Lower lobe of right lung (tissue), 2 donors: ENCODE measurements around the gene LAMA2. TPM values are rescaled to one million over a fixed set of nuclear protein-coding genes. Genes with fewer than 3 reads are reported as not detected.

Experiments
- ATAC-seq, 2 donors: fragments of 200-7000 bp; cut with Tn5 transposase; one replicate each; pipeline ENCODE4 v1.9.1; 2020 to 2022; ENCODE audit warnings: mild to moderate bottlenecking in 2 of 2, moderate library complexity in 2 of 2
- DNase-seq: peaks from one replicate; pipeline ENCODE4 v3.0.0-alpha.2; 2020
- H3K27ac ChIP-seq: fragments of 200-600 bp; one replicate; pipeline ENCODE4 v1.8.0; 2022
- H3K27me3 ChIP-seq: fragments of 200-600 bp; one replicate; pipeline ENCODE4 v1.8.0; 2022; ENCODE audit warnings: low read depth
- H3K36me3 ChIP-seq: fragments of 200-600 bp; one replicate; pipeline ENCODE4 v1.8.0; 2022; ENCODE audit warnings: mild to moderate bottlenecking
- H3K4me1 ChIP-seq: fragments of 200-600 bp; one replicate; pipeline ENCODE4 v1.8.0; 2022
- H3K4me3 ChIP-seq: fragments of 200-600 bp; one replicate; pipeline ENCODE4 v1.8.0; 2022; ENCODE audit warnings: mild to moderate bottlenecking
- H3K9me3 ChIP-seq: fragments of 200-600 bp; one replicate; pipeline ENCODE4 v1.8.0; 2022
- intact Hi-C: fragments of 100-400 bp; cut with DNase I; formaldehyde crosslinking; loops from one replicate; pipeline ENCODE4 v1.11.0; 2022
- total RNA-seq: library from RNA; stranded (reverse); fragmentation: NEBNext Ultra II Directional; extraction: Animal tissue kit (Norgen Biotek cat#: 25700); gene quantifications from one replicate; pipeline ENCODE4 v1.2.1, GENCODE V29; 2021
- TF ChIP-seq, protein P1 (sequence below): fragments of 200-600 bp; IDR thresholded peaks from one replicate; pipeline ENCODE4 v1.8.0; 2022; ENCODE audit warnings: antibody characterized with exemption, mild to moderate bottlenecking
- donor health status: DM: no; HTN: yes; CAD: no; lungs with severe emphysema.

The LAMA2 gene
- total RNA-seq, 1 donor from 2014 or later, result 49.6 TPM

DNA sequence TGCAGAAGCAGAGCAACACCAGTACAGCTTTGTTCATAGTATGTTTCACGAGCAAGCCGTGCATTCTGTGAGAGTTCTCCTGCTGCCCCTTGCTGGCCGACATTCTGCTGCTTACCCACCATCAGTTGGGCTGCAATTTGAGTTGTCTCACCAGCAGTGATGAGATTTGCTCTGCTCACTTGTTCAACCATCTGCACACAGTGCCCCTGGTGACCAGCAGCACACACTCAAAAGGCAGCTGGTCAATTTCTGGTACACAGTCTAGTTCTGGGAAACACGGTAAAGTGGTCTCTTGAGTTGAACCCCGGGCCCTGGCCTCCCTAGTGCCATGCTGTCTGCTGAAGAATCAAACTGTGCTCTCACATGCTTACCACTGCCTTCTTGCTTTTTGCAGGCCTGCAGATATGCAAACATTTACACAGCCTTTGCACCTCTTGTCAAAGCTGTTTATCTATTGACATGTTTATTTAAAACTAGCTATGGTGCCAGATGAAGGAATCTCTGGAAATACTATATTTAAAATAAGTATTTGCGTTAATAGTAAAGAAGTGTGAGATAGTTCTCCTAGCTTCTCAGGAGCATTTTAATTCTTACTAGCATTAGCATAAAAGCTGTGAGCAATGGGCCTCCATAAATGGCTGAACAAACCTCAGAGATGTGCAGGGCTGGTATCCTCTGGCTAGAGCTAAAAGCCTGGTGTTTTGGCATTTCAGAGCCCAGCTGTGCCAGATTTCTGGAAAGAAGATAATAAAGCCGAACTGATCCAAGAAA, 592.7 kb downstream of the LAMA2 start:
- no peaks in the 10 kb centered on the region for H3K4me1 ChIP-seq
- H3K27me3 ChIP-seq, result no peaks in the 10 kb centered on the region
- no peaks in the 10 kb centered on the region for H3K9me3 ChIP-seq
- TF ChIP-seq, protein P1, sequence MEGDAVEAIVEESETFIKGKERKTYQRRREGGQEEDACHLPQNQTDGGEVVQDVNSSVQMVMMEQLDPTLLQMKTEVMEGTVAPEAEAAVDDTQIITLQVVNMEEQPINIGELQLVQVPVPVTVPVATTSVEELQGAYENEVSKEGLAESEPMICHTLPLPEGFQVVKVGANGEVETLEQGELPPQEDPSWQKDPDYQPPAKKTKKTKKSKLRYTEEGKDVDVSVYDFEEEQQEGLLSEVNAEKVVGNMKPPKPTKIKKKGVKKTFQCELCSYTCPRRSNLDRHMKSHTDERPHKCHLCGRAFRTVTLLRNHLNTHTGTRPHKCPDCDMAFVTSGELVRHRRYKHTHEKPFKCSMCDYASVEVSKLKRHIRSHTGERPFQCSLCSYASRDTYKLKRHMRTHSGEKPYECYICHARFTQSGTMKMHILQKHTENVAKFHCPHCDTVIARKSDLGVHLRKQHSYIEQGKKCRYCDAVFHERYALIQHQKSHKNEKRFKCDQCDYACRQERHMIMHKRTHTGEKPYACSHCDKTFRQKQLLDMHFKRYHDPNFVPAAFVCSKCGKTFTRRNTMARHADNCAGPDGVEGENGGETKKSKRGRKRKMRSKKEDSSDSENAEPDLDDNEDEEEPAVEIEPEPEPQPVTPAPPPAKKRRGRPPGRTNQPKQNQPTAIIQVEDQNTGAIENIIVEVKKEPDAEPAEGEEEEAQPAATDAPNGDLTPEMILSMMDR, result no peak
- H3K4me3 ChIP-seq, result no peak overlapping the region
- ATAC-seq, result no peak
- DNase-seq, result no peak
- no peaks in the 10 kb centered on the region for H3K36me3 ChIP-seq
- intact Hi-C loops, result no loop called here
- H3K27ac ChIP-seq, result no peak overlapping the region

DNA sequence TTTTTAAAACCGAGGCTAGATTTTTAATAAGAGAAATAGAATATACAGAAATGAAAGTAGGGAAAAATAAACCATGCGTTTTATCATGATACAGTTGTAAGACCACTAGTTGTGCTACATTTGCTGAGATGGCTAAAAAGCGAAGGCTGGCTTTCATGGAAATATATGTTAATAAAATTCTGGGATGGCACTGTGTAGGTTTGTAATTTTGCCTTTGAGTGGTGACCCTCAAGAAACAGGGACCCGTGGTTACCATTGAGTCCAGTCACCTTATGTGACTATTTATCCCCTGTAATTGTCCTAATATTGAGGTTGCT, 593.3 kb downstream of the LAMA2 start:
- Histone ChIP-seq H3K4me3 (no peak overlapping the region), H3K9me3 (no peaks in the 10 kb centered on the region), H3K36me3 (peaks cover 3% of the 10 kb centered on the region), H3K27ac (no peak overlapping the region), H3K4me1 (no peaks in the 10 kb centered on the region), H3K27me3 (no peaks in the 10 kb centered on the region)
- TF ChIP-seq, protein P1, result no peak
- intact Hi-C loops, result no loop called here
- no peak for DNase-seq
- ATAC-seq, result no peak

DNA sequence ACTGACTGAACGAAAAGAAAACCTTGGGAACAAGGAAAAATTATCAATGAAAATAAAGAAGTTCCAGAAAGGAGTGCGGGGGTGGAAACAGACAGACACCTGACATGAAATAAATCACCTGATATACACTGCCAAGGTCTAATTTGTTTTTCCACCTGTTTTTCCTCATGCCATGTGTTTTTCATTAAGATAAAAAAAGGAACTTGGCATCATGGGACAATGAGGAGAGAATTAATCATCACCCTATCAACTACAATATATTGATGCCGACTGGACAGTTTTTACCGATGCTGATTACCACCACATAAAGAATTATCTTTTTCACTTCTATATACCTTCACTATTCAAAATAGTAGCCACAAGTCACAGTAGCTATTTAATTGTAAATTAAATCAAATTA, 593.9 kb downstream of the LAMA2 start:
- intact Hi-C loops, result no loop called here
- no peak overlapping the region for H3K27ac ChIP-seq
- ATAC-seq, result no peak

DNA sequence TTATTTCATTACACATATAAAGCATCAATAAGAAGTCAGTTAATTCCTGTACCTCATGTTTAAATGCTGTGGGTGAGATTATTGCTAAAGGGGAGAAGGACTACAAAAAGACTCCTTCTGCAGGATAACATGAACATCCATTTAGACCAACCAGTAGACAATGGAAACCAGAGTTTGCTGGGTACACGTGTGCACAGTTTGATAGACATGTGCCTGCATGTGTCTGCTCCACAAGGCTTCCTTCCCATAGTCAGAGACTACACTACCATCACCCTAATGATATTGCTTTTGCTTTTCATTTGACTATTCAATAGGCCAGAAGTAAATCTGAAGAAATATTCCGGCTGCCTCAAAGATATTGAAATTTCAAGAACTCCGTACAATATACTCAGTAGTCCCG, 595.4 kb downstream of the LAMA2 start:
- Histone ChIP-seq H3K4me1 (no peaks in the 10 kb centered on the region), H3K9me3 (no peaks in the 10 kb centered on the region), H3K27ac (no peak overlapping the region), H3K36me3 (peaks cover 16% of the 10 kb centered on the region), H3K4me3 (no peak overlapping the region), H3K27me3 (no peaks in the 10 kb centered on the region)
- ATAC-seq (no peak), DNase-seq (no peak)
- TF ChIP-seq, protein P1, result no peak
- intact Hi-C loops, result no loop called here

More for the DNA sequence above, 593.9 kb downstream of the LAMA2 start:
- no peaks in the 10 kb centered on the region for H3K27me3 ChIP-seq
- no peak for DNase-seq
- TF ChIP-seq, protein P1, result no peak
- H3K9me3 ChIP-seq, result no peaks in the 10 kb centered on the region
- no peaks in the 10 kb centered on the region for H3K4me1 ChIP-seq
- H3K4me3 ChIP-seq, result no peak overlapping the region
- H3K36me3 ChIP-seq, result peaks cover 9% of the 10 kb centered on the region

DNA sequence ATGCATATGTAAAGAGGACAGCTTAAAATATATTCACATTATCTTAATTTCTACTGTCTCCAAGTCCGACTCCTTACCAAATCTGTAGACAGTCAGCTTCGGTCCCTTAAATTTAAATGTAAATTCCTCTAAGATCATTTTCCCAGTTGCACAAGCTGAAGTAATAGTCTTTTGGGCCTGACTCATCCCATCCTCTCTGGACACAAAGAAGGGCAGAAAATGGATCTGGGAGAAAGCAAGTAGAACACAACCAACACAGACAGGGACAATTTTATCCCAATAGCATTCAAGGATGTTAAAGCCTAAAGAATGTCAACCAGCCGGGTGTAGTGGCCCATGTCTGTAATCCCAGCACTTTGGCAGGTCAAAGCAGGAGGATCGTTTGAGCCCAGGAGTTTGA, 598.8 kb downstream of the LAMA2 start:
- no peaks in the 10 kb centered on the region for H3K27me3 ChIP-seq
- intact Hi-C loops, result no loop called here
- ATAC-seq, result no peak
- H3K9me3 ChIP-seq, result no peaks in the 10 kb centered on the region
- no peak overlapping the region for H3K27ac ChIP-seq
- H3K4me3 ChIP-seq, result no peak overlapping the region
- no peak for DNase-seq
- TF ChIP-seq, protein P1, result no peak
- H3K36me3 ChIP-seq, result peaks cover 22% of the 10 kb centered on the region
- no peaks in the 10 kb centered on the region for H3K4me1 ChIP-seq
